Heart left ventricle (tissue), 13 donors: Measurements from ENCODE around the gene KCNK2.

Experiments used
- POLR2A ChIP-seq, 2 donors: fragments of 450-650 bp; IDR thresholded peaks; one replicate each; pipeline ENCODE4 v1.6.1; 2017; ENCODE audit warnings: antibody characterized with exemption in 2 of 2, mild to moderate bottlenecking in 2 of 2, moderate library complexity in 2 of 2
- TF ChIP-seq, protein P1 (sequence below), 12 donors: fragments of 200-600 bp; sonication (generic) in 4 of 12; IDR thresholded peaks; one replicate each; pipeline versions ENCODE4 v1.5.0 to v1.8.0; 2018 to 2022; ENCODE audit warnings: antibody characterized with exemption in 12 of 12, mild to moderate bottlenecking in 5 of 12
- donor health status: ischemic (EF 13 %, LVEDD 7.1; RV severe dilation, severe dysfunction).
- donor health status: DM: no; HTN: yes; CAD: no.
- donor health status: DM: no; HTN: no; CAD: no.
- donor health status: ischemic (EF 25% LVEDD 6.9; RV normal size, moderate dysfunction).
- donor health status: ischemic (EF 25% LVEDD 5.7; RV mildly dilated, moderate dysfunction).
- donor health status: ischemic (EF 35%, LVEDD 5.7; RV mildly dilated, moderate dysfunction).
- donor health status: nonischemic (EF 11% LVEDD 7.7; RV severe dilation, severe dysfunction).
- donor health status: DM: yes; HTN: yes; CAD: no.
- donor health status: PGD.
- donor health status: ischemic (EF 29% LVEDD 5.4; RV normal size, mild dysfunction).
- donor health status: nonischemic (EF 23%, LVEDD 6.1; RV moderate dilation, normal function).

DNA sequence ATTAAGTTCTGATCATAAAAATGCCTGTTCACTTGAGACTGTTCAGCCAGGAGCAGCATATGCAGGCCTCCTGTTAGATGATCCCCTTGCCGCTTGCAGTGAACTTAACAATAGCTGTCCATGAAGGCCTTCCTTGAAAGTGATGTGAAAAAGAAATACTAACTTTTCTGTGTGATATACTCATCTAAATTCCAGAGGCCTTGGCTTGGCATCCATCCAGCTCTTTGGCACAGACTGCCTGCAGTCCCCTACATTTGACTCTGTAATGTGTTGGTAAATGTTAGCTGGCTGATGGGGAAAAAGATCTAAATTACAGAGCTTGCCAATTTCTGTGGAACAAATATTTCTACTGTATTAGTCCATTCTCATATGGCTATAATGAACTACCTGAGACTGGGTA is 73.7 kb downstream of the KCNK2 start:
- TF ChIP-seq, protein P1, sequence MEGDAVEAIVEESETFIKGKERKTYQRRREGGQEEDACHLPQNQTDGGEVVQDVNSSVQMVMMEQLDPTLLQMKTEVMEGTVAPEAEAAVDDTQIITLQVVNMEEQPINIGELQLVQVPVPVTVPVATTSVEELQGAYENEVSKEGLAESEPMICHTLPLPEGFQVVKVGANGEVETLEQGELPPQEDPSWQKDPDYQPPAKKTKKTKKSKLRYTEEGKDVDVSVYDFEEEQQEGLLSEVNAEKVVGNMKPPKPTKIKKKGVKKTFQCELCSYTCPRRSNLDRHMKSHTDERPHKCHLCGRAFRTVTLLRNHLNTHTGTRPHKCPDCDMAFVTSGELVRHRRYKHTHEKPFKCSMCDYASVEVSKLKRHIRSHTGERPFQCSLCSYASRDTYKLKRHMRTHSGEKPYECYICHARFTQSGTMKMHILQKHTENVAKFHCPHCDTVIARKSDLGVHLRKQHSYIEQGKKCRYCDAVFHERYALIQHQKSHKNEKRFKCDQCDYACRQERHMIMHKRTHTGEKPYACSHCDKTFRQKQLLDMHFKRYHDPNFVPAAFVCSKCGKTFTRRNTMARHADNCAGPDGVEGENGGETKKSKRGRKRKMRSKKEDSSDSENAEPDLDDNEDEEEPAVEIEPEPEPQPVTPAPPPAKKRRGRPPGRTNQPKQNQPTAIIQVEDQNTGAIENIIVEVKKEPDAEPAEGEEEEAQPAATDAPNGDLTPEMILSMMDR (IDR thresholded peaks at IDR 0.05), result no peak
- TF ChIP-seq POLR2A (IDR thresholded peaks at IDR 0.05), result no peak
